GM19468 (cell line): ENCODE measurements around the gene PET100.

Experiments
- ATAC-seq: cut with Tn5 transposase; IDR thresholded peaks from one replicate; pipeline ENCODE4 v1.9.1; 2021; ENCODE audit warnings: mild to moderate bottlenecking, moderate library complexity, moderate number of reproducible peaks; ENCODE audit not compliant: unreplicated experiment; ENCODE audit errors: extremely low read depth

The PET100 gene

DNA sequence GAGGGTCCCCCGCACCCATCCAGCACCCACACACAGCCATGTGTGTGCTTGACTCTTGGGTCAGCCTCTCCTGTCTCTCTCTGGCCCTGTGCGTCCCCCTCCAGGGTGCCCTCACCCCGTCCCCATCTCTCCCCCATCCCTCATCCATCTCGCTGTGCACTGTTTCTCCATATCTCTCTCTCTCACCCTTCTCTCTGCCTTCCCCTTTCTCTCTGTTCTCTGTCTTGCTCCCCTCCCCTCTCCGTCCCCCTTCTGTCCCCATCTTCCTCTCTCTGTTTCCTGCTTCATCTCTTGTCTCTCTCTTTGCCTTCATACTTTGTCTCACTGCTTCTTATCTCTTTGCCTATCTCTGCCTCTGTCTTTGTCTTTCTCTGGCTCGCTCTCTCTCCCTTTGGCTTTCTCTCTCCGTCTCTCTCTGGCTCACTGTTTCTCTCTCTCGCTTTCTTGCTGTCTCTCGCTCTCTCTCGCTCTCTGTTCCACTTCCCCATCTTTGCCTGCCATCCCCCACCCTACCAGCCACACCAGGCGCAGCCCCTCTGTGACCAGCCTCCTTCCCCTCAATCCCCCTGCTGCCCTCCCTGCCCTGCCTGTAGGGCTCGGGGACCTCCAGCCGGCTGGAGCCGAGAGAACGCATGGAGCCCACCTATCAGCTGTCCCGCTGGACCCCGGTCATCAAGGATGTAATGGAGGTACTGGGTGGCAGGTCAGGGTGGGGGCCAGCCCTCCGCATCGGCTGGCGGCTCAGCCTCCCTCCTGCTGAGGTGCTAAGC lies 16.2 kb downstream of the PET100 start:
- no peak for ATAC-seq

DNA sequence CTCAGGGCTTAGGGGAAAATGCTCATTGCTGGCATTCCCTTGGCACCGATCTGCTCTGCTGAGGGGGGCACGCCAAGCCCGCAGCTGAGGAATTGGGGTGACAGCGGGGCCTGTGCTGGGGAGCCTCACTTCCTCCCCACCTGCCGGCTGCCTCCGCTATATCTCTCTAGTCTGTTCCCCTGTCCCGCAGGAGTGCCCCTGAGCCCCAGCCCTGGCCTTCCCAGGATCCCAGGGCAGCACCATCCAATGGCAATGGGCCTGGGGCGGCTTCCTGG lies 16.8 kb downstream of the PET100 start:
- no peak for ATAC-seq

DNA sequence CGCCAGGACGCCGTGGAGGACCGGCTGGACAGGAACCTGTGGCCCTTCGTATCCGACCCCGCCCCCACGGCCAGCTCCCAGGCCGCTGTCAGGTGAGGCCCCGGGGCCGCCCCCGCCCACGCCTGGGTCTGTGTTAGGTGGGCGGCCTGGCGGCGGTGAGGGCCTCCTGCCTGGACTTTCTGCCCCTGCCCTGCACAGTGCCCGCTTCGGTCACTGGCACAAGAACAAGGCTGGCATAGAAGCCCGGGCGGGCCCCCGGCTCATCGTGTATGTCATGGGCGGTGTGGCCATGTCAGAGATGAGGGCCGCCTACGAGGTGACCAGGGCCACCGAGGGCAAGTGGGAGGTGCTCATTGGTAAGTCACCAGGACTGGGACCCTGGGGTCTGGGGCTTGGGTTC lies 17.6 kb downstream of the PET100 start:
- ATAC-seq, result no peak

DNA sequence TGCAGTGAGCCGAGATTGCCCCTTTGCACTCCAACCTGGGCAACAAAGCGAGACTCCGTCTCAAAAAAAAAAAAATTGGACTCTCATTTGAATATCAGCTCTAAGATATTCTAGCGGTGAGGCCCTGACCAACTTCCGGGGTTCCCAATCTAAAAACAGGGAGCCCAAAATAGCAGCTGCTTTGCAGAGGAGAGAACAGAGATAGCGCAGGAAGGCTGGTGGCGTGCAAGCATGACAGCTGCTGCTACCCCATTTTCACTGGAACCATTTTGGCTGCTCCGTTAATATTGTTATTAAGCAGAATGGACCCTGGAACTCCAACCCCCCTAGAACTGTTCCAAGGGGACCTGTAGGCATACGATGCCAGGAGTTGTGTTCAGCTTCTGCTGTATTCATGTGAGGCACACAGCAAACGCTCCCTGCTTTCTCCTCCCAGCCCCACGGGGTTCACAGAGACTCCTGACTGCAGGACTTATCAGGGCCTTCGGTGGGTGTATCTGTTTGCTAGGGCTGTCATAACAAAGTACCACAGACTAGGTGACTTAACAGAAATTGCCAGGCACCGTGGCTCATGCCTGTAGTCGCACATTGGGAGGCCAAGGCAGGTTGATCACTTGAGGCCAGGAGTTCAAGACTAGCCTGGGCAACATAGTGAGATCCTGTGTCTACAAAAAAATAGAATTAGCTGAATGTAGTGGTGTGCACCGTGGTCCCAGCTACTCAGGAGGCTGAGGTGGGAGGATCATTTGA lies 18.8 kb downstream of the PET100 start:
- ATAC-seq, result no peak

DNA sequence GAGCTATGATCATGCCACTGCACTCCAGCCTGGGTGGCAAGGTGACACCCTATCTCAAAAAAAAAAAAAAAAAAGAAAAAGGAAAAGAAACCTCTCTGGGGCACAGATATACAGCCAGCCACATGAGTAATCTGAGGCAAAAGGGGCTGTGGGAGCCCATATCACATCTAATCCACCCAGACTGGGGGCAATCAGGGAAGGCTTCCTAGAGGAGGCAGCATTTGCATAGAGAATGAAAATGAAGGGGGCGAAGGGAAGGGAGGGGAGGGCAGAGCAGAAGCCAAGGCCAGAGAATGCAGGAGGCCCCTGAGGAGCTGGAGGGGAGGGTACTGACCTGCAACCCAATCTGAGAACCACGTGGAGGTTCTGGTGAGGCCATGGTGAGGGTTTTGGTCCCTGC lies 20.6 kb downstream of the PET100 start:
- ATAC-seq, result no peak

DNA sequence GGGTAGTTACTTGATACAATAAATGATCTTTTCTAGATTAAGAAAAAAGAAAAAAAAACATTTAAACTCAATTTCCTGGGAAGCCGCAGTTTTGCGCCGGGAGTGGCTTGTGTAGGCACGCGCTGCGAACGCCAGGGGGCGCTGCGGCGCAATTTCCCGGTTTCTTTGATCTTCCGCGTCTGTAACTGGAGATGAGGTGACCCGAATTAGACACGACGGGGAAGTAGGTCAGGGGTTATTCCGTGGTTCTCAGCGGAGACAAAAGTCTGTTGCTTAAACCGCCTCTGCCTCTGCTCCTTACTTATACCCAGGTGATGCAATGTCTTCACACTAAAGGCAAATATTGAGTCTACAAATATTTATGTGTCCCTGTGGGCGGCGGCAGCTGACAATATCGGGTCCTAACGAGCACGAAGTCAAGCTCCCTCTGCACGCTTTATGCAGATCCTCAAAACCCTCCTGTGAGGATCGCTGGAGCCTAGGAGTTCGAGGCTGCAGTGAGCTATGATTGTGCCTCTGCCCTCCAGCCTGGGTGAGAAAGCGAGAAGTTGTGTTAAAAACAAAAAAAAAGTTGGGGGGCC lies 22.6 kb downstream of the PET100 start:
- no peak for ATAC-seq

DNA sequence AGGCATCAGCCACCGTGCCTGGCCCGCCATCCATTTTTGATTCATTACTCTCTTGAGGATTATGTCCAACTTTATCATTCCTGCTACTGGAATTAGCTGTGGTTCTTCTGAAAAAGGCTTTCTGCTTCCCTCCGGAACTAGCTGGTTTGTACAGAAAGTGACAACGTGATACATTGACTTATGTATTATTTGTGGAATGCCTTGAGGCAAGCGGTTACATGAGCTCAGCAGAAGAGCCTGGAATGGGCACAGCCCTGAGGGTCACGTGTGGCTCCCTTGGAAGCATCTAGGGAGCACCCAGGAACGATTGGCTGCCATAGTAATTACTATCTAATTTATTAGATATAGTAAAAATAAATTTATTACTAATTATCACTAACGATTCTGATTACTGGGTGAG lies 24.8 kb downstream of the PET100 start:
- ATAC-seq, result no peak

DNA sequence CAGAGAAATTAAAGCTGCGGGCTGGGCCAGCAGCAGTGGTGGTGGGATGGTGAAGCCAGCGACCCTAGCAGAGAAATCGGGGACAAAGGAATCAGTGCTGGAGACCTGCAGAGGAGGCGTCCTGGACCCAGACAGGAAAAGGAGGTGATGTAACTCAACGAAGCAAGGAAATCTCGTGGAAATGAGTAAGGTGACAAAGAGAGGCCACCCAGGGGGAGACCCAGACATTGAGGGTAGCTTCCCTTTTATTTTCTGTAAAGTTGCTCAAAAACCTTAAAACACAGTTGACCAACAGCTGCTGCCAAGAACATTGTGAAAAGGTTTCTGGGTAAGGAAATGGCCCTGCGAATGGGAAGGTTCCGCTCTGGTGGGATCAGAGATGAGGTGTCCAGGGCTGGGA lies 26.0 kb downstream of the PET100 start:
- no peak for ATAC-seq

DNA sequence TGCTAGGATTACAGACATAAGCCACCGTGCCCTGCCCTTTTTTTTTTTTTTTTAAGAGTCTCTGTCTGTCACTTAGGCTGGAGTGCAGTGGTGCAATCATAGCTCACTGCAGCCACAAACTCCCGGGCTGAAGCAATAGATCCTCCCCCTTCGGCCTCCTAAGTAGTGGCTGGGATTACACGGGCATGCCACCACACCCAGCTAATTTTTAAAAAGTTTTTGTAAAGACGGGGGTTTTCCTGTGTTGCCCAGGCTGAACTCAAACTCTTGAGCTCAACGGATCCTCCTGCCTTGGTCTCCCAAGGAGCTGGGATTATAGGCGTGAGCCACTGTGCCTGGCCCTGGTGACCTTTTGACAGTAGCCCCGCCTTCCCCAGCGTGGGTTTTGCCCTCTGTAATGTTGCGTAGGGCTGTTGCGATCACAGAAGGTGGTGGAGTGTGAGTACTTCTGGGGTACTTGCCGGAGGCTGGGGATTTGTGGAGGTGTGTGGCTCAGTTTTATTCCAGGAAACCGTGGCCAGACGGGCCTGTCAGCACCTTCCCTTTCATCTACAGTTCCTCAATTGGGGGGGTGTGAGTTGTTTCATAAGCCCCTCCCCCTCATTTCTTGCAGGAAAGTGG lies 27.6 kb downstream of the PET100 start:
- ATAC-seq, result no peak

DNA sequence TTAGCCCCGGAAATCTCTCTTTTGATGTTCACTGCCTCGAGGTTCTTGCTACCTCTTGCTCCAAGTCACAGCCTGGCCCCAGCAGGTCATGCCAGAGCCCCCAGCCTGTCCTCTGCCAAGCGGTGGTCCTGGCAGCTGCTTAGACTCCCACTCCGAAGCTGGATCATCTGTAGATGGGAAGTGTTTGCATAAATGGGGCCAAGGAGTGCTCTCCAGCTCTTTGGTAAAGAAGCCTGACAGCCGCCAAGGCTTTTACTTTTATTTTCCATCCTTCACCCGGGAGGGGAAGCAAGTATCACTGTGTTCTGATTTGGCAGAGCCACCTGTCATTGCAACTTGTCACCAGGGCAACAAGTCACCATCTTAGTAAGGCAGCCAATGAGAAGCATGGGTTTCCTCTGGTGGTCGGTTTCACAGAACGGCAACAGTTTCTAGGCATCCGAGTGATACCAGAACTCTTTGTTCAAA lies 28.7 kb downstream of the PET100 start:
- peak; percentile 67 for ATAC-seq

DNA sequence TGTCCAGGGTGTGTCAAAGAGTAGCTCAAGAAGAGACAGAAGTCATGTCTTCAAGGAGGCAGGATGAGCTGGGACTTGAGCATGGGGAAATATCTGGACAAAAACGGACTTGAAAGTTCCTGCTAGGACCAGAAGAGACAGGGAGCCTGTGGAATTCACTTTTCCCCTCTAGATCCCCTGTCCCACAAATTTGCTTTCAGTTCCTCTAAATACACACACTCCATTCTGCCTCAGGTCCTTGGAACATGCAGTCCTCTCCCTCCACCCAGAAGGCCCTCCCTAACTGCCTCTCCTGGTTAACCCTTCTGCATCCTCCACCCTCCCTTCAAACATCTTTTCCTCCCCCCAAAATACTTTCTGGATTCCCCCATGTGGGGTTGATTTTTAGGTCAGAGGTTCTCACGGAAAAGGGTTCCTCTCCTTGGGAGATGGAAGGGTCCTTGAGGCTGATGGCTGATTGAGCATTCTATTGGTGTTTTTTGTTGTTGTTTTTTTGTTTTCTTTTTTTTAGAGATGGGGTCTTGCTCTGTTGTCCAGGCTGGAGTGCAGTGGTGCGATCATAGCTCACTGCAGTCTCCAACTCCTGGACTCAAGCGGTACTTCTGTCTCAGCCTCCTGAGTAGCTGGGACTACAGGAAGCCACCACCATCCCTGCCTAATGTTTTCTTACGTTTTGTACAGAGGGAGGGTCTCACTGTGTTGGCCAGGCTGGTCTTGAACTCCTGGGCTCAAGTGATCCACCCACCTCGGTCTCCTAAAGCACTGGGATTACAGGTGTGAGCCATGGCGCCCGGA lies 32.3 kb downstream of the PET100 start:
- no peak for ATAC-seq

DNA sequence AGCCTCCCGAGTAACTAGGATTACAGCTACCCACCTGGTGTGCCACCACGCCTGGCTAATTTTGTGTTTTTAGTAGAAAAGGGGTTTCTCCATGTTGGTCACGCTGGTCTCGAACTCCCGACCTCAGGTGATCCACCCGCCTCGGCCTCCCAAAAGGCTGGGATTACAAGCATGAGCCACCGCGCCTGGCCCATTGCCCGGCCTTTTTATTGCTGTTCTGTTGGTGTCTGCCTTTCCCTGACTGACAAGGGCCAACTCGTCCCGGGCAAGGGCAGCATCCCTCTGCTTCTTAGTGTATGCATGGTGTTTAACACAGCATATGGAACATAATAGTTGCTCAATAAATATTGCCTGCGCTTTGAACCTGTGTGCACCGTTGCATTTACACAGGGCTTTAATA lies 33.1 kb downstream of the PET100 start:
- ATAC-seq, result no peak

DNA sequence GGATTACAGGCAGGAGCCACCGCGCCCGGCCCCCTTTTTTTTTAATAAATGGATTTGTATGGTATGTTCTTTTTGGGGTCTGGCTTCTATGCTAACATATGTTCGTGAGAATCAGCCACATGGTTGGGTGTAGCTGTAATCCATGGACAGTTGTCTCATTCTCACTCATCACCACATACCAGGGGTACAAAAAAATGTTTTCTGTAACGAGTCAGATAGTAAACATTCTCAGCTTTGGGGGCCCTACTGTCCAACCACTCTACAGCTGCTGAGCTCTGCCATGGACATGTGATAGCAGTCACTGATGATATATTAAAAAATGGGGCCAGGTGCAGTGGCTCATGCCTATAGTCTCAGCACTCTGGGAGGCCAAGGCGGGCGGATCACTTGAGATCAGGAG lies 34.1 kb downstream of the PET100 start:
- ATAC-seq, result no peak

DNA sequence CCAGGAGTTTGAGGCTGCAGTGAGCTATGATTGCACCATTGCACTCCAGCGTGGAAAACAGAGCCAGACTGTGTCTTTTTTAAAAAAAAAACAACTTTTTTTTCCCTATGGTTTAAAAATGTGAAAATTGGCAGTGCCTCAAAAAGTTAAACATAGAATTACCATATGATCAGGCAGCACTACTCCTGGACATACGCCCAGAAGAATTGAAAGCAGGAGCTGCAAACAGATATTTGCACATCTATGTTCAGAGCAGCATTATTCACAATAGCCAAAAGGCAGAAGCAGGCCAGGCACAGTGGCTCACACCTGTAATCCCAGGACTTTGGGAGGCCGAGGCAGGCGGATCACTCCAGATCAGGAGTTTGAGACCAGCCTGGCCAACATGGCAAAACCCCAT lies 35.5 kb downstream of the PET100 start:
- ATAC-seq, result no peak

DNA sequence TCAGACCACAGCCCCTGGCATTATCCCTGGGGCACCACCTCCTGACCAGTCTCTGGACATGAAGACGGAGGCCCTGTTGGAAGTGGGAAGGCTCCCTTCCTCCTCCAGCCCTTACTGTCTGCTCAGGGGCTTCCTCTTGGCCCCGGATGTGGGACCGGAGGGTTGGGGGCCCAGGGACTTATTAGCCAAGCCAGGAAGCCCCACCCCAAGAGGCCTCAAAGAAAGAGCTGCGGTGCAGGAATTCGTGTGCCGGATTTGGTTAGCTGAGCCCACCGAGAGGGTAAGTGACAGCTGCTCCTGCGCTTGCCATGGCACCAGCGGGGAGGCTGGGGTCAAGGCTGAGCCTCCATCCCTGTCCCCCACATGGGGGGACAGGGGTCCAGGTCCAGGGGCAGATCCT lies 39.2 kb downstream of the PET100 start, which contains the start of gene RETN:
RETN (plus strand) TSS at position 208 of the 400 bp plus-strand sequence. CDS start 278 bp downstream, outside the sequence.
- no peak for ATAC-seq

DNA sequence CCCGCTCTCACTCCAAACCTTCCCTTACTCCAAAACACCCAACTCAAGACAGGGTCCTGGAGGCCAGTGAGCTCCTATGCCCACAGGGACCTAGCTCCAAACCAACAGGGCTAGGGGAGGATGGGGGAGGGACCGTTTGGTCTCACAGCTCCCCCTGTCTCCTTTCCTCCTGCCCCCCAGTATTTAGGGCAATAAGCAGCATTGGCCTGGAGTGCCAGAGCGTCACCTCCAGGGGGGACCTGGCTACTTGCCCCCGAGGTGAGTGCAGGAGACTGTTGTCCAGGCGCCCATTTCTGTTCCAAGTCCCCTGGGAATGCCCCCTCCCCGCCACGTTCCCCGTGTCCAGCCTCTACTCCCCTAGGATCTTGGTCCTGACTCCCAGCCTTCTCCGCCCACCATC lies 40.0 kb downstream of the PET100 start:
- ATAC-seq, result no peak

DNA sequence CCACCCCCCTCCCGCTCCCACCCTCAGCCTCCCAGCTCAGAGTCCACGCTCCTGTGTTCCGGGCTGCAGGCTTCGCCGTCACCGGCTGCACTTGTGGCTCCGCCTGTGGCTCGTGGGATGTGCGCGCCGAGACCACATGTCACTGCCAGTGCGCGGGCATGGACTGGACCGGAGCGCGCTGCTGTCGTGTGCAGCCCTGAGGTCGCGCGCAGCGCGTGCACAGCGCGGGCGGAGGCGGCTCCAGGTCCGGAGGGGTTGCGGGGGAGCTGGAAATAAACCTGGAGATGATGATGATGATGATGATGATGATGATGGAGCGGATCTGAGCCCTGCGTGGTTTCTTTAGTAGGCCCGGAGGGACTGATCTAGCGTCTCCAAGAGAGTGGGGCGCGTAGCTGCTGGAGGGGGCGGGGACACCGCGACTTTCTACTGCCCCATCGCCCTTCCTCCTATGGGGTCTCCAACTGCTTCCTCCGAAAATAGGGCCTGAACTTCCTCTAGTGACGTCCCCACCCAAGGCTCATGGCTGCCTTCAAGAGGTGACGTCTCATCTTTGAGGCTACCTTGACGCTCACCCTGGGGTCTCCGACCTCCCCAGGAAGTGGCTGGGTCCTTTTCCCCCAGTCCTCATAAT lies 40.7 kb downstream of the PET100 start:
- no peak for ATAC-seq

DNA sequence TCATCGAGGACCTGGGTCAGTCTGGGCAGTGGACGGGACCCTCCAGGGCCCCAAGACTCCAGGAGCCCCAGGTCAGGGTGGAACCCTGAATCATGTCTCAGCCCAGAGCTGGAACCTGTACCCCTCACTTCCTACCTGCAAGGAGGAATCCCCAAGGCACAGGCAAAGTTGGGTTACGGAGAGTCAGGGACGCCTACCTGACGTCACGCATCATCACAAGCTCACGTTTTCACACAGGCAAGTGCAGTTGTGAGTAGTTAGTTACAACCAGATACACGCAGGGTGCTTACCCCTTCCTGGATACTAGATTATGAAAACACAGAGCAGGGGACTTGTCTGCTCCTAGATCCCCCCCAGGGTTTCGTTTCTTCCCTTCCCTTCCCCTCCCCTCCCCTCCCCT lies 41.2 kb downstream of the PET100 start:
- ATAC-seq, result no peak

DNA sequence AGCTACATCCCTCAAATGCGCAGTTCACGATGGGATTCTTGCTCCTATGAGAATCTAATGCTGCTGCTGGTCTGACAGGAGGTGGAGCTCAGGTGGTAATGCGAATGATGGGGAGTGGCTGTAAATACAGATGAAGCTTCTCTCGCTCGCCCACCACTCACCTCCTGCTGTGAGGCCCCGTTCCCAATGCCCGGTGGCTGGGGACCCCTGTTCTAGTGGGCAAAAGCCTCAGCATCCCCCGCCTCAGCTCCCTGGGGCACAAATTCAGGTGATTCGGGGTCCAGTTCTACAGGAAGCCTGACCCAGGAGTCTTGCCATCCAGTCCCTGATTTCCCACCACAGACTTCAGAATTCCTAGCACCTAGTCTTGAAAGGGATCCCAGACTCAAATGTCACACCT lies 42.9 kb downstream of the PET100 start:
- no peak for ATAC-seq
